ENCODE data around the gene DROSHA.

The DROSHA gene

DNA sequence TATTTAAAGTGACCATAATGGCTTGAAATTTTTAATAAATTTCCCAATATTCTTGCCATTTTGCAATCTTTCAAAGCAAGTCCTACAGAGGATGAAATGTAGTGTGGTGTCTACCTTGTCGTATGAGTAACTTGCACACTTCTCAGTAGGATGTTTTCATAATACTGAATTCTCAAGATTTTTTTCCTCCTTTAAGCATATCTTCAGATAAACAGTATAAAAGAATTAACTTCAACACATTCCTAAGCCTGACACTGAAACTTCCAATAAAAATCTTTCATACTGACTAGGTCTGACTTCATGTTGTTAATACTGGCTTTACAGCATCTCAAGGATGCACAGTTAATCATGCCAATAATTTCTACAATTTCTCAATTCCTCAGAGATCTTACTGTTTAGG, 62.0 kb downstream of the DROSHA start:
- DNase-seq (ENCODE audit: low read depth), result no peak

DNA sequence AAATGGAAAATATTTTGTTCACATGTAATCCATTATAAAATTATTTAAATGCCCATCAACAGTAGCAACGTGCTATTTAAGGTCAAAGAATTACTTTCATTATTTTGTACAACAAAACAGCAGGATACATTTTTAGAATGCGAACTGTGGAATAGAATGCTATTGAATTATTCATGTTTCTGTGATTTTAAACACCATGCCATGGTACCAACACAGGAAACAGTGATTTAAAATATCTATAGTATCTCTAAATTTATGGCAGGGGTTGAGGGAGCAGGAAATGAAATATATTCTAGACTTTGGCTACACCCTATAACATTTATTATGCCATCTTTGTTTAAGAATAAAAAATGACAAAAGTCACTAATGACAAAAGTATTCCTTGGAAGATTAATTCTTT, 62.4 kb downstream of the DROSHA start:
- DNase-seq (ENCODE audit: low read depth), result no peak

DNA sequence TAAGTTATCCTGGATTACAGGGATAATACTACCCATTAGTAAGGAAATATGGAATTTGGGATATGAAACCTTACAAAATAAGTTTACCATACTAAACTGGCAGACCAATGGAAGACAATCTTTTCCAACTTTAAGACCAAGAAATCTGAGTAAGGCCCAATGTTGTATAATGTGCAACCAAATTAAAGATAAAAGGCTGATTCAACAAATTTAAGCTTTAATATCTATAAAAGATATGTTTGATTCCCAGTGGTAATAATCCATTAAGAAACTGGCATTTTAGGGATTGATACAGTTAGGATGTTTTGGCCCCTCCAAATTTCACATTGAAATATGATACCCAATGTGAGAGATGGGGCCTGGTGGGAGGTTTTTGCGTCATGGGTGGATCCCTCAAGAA, 66.6 kb downstream of the DROSHA start:
- DNase-seq (ENCODE audit: low read depth), result no peak

DNA sequence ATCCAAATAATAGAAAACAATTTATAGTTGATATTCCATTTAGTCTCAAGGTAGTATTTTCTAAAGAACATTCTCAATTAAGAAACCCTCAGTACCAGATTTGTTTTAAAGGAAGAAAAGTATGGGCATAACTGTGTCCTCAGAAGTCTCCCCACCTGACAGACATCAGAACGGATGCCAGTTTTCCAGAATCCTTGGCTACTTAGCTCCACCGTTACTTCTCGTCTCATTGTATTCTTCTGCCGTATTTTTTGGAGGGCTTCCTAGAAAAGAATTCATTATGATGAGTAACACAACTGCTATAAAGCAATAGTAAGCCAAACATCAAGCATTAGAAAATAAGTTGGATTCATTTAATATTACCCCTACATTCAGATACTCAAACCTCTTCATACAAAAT, 67.8 kb downstream of the DROSHA start:
- DNase-seq (ENCODE audit: low read depth), result no peak

DNA sequence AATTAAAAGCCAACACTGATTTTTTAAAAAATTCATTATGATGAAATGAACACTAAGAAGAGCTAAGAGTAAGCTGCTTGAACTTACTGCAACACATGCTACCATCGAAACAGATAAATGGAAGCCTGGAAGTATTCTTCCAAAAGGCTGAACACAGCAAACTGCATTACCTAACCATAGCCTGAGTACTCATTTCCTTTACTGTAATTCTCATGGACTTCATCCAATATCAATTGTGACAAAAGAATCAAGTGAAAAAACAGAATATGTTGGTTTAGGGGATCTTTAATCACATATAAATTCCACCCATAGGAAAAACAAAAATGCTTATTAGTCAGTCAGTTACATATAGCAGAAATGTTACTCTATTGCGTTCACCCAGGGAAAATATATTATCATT, 68.5 kb downstream of the DROSHA start:
- DNase-seq (ENCODE audit: low read depth), result no peak

DNA sequence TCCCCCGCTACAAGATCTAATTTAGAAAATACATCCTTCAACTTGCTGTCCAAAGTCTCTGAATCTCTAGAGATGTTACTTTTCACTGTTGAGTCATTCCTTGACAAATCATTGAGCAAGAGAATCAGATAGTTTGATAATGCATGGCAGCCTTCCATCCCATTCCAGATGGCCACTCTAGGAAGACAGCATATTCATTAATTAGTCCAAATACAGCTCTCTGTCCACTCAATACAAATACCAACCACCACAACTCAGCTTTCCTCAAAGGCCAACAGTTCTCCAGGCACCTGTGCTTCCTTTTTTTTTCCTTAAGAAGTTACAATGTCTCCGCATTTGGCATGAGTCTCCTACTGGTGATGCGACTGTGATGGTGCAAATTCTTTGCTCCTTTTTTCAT, 72.3 kb downstream of the DROSHA start:
- DNase-seq (ENCODE audit: low read depth), result no peak

DNA sequence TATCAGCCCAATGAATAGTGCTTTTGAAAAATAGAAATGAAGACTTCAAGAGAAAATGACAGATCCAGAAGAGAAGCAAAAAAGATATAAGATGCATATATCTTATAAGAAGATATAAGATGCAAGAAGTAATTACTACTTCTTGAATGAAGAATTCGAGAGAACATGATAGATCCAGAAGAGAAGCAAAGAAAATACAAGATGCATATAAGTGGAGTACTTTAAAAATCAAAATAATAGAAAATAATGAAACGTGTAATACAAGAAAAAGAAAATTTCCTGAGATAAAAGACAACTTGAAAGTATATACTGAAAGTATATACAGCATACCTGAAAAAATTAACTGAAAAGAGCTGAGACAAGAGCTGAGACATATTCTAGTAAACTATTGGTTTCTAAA, 76.7 kb downstream of the DROSHA start:
- no peak for DNase-seq (ENCODE audit: low read depth)

DNA sequence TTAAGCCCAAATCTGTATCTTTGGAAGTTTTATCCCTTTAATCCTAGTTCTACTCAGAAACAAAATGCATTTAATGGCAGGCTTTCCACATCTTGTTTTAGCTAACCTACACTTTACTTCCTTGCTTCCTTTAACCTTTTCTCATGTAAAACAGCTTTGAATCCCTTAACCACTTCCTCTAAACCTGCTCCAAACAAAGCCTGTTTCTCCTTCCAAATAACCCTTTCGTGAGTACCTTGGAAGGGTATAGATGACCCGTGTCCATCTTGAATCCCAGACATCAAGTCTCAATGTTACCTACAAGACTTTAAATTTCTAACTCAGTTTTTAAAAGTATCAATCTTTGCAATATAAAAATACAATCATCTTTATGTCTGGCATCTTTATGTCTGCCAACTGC, 78.4 kb downstream of the DROSHA start:
- DNase-seq (ENCODE audit: low read depth), result no peak

DNA sequence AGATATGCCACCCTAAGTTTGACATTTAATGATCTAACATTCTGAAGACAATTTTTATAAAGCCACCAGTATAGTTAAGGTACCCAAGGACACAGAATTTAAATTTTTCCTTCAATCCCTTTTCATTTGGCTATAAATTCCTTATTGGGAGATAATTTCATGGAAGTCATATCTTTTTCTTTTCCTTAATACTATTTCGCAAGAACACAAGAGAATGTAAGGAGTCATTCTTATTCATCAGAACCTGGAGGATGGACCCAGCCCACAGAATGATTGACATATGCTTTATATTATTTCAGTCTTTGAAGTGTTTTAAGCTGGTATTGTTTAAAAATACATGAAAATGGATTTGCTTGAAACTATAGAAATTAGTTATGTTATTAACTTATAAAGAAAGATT, 79.6 kb downstream of the DROSHA start:
- DNase-seq (ENCODE audit: low read depth), result no peak

DNA sequence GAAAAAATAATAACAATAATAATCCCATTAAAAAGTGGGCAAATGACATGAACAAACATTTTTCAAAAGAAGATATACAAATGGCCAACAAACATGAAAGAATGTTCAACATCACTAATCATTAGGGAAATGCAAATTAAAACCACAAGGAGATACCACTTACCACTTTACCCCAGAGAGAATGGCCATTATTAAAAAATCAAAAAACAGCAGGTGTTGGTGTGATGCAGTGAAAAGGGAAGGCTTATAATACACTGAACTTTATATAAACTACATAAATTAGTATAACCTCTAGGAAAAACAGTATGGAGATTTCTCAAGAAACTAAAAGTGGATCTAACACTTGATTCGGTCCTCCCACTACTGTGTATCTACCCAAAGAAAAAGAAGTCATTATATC, 81.9 kb downstream of the DROSHA start:
- DNase-seq (ENCODE audit: low read depth), result no peak

DNA sequence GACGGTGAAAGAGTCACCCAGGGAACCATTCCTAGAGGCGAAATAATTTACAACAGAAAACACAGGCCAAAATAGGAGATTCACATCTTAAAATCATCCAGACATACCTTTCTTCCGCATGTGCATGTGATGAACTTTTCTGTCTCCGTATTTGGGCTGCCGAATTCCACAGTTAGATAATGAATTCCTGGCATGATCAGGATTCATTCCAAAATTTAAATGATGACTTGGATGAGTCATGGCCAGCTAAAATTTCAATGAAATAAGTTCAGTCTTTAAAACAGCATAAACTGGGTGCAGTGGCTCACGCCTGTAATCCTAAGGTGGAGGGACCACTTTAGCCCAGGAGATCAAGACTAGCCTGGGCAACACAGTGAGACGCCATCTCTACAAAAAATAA, 82.7 kb downstream of the DROSHA start:
- DNase-seq (ENCODE audit: low read depth), result no peak

DNA sequence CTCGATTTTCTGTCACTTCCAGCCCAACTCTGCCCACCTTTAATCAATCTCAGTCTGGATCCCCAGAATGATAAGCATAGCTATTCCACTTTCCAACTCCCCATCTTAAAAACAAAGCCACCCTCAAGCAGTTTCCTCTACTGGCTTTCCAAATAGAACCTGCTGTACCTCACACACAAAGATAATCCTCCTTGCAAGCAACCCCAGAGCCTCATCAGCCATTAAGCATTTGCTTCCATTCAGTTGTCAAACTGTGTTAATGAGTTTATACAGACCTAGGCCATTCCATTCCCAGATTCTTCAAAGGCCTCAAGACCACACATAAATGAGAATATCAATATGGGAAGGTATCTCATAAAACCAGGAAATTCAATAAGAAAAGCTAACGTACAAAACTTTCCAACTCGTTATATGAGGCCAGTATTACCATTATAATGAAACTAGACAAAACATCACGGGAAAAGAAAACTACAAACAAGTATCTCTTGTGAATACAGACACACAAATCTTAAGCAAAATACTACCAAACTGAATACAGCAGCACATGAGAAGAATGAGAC, 86.8 kb downstream of the DROSHA start:
- DNase-seq (ENCODE audit: low read depth), result no peak

DNA sequence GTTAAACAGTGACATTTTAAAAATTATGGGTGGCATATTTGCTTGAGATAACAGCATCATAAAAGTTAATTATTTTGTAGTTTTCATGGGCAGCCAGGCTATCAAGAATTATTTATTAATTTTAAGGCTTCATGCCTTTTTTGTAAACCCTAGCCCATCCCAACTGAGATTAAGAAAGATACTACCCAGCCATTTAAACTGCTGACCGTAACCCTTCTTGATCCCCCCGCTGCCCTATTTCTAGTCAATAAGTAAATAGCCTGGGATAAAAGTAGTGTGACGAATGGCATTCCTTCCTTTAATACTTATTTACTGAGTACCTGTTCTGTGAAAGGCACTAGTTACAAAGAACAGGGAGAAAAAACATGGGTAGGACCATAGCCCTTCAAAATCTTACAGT, 88.3 kb downstream of the DROSHA start:
- DNase-seq (ENCODE audit: low read depth), result no peak

DNA sequence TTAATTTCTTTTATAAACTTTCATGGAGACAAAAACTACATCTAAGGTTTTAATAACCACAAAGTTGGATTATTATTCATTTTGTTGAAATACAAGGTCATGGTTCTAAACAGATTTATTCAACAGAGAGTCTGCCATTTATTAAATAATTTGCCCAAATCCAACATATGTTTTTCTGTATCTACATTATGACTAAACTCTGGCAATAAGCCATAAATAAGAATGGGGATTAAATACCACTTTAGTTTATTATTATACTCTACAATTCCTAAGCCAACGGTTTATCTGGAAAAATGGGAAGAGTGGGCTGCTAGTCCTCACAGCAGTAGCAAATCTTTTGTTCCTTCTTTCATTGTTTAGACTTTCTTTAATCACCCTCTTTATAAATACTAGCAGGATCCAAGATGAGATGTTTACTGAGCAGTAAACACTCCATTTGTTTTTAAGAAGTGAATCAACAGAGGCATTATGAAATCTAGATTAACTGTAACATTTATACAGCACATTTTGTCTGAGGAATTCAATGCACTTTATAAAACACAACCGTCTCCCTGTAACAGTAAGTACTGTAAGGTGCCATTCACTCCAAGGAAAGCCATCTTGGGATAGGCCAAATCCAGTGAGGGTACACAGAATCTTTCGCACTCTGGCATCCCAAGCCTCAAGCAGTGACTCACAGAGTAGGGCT, 89.7 kb downstream of the DROSHA start:
- DNase-seq (ENCODE audit: low read depth), result no peak

DNA sequence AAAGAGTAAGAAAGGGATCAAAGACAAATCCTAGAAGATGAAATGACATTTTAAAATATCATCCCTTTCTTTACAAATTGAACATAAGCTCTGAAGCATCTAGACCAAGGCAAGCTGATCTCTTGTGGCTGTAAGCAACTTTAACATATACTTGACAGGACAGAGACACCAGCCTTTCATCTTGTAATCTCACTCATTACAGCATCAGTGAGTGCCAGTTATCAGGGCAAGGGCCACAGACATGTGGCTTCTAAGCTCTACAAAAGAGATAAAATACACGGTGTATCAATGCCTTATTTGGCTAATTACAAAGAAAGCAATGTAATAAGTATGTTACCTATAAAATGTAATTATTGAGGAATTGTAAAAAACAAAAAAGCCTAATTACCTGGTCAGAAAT, 95.0 kb downstream of the DROSHA start:
- DNase-seq (ENCODE audit: low read depth), result no peak

DNA sequence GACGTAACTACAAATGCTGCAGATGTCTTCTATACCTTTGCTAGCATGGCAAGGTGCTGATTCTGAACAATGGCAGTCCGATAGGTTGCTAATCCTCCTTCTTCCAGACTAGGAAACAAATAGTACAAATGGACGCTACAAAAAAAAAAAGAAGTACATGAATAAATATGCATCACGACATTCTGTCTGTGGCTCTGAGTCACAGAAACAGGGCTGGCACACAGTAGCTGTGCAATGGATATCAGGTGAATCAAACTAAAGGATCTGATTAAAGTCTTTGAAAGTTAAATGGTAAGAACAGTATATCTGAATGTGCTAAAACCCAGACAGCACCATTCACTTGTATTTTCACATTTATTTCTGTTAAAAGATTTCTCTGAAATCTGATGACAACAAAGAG, 96.2 kb downstream of the DROSHA start:
- DNase-seq (ENCODE audit: low read depth), result no peak

DNA sequence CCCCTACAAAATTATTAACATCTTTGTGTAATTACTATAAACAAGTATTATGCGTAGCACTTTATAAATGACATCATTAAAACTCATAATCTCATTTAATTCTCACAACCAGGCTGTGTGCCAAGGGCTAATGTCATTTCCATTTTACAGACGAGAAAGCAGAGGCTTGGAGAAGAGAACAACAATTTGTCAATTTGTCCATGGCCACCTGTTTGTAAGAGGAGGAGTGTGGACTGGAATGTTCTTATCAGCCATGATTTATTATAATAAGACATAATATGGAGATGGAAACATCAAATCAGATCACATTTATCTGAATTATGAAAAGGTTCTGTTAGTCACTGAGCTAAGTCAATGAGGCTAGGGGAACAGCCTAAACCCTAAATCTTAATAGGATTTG, 97.0 kb downstream of the DROSHA start:
- no peak for DNase-seq (ENCODE audit: low read depth)

DNA sequence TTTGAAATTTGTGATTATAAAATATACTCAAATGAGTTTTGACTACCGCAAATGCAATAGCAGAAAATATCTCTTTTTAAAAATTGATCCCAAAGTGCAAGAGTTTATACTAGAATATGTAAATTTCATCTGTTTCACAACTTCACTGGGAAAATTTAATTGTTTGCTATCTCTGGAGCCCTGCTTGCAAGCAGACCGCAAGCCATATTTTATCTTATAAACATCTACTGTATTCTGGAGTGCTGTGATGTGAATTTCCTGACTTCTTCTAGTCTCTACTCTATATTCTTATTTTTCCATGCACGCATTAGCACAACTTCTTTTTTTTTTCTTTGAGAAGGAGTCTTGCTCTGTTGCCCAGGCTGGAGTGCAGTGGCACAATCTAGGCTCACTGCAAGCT, 98.7 kb downstream of the DROSHA start:
- DNase-seq (ENCODE audit: low read depth), result no peak

DNA sequence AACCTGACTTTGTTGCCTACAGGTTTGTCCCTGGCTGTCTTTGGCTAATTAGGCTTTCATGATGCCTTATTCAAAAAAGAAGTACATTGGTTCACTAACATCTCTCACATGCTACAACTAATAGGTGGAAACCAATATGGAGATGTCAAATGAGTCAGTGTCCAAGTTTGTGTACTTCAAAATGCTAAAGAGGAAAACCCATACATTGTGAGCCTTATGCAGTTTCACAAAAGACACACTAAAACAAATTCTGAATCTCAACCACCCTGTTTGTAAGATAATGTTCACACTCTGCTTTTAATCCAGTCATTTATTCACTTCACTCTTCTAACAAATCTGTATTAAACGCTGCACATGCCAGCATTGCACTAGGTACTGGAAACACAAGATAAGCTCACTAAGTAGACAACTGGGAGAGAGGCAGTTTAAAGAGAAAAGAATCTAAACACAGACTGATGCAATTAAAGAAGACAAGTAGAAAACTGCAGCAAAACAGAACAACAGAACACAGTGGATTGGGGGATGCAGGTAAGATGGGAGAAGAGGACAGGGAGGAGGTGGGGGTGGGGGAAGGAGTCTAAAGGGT, 104.1 kb downstream of the DROSHA start:
- DNase-seq (ENCODE audit: low read depth), result no peak

DNA sequence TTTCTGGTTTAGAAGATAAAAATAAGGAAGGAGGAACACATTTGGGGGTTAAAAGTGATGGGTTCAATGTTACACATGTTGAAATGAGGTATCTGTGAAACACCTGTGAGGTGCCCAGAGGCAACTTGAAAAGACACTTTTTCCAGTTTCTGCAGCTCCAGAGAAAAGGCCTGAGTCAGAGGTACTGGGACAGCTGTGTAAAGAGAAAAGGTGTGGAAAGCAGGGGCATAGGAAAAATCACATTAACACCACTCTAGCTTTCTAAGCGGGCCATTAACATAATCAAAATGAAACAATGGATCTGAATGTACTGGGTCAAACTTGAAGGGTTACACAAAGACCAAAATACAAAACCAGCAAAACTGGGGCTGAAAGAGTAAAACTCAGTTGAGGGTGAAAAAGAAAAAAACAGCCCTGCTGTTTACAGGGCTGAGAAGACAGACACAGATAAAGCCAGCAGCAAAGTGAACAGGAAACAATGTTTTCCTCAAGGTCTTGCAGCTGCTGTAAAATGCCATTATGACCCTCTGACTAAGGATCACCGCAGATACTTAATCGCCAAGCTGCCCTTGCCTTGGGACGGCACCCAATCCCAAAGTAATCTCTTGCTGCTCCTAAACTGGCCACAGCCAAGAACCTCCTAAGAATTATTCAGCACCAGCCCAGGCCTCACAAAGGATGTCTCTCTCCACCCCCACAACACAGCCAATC, 104.7 kb downstream of the DROSHA start:
- no peak for DNase-seq (ENCODE audit: low read depth)

DNA sequence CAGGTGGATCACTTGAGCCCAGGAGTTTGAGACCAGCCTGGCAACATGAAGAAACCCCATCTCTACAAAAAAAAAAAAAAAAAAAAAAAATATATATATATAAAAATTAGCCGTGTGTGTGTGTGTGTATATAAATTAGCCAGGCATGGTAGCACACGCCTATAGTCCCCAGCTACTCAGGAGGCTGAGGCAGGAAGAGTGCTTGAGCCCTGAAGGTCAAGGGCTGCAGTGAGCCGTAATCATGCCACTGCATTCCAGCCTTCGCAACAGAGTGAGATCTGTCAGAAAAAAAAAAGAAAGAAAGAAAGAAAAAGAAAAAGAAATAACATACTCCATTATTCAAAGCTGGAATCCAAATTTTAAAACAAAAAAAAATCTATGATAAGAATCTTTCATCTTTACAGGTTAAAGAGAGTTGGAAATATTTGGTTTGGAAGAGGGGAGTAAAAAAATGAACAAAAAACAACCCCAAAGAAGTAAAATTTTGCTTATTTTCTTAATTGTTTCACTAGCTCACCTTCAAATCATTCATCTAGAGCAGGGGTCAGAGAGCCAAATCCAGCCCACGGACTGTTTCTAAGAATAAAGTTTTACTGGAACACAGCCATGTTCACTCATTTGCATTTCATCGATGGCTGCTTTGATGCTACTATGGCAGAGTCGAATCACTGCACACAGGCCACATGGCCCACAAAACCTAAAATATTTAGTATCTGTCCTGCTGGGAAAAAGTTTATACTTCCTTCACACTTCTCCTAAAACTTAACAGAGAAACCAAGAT, 109.9 kb downstream of the DROSHA start:
- DNase-seq (ENCODE audit: low read depth), result no peak

DNA sequence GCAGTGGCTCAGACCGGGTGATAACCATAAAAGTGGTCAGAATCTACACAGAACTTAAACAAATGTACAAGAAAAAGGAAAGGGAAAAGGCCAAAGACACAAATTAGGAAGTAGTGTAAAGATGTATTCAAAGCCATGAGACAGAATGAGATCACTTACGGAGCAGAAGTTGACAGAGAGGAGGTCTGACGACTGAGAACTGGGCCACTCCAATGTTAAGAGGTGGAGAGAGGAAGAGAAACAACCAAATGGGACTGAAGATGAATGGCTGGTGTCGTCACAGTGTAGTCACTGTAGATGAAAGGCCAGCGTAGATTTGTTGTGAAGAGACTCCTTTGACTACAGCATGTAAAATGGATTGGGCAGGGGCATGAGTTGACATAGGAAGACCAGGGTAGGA, 114.4 kb downstream of the DROSHA start:
- DNase-seq (ENCODE audit: low read depth), result no peak

DNA sequence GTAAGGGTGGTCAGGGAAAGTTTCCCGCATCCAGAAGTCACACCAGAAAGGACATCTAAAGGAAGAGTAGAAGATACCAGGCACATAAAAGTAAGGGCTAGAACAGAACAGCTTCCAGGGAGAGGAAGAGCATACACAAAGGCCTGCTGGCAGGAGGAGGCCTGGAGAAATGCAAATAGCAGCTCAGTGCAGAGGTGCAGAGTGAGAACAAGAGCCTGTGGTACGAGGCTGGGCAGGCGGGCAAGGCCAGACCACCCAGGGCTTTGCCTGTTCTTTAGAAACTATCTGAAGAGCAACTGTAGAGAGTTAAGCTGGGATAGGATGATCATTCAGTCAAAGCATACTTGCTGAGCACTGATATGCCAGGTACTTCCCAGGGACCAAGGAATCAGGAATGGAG, 115.3 kb downstream of the DROSHA start:
- no peak for DNase-seq (ENCODE audit: low read depth)

Measured in activated T-helper 1 cell treated with Interleukin-2 at 50 U/mL for 16 hours (primary cell).